ENCODE results near the gene UTF1. TPM values are rescaled to one million over a fixed set of nuclear protein-coding genes. Genes with fewer than 3 reads are reported as not detected.

The UTF1 gene
- total and polyA plus RNA-seq, 9 of the 15 experiments (the other 6 are each of a cell fraction or from before 2014, with no cell fraction given), result 0.35 to 0.46 TPM; not detected in 7

DNA sequence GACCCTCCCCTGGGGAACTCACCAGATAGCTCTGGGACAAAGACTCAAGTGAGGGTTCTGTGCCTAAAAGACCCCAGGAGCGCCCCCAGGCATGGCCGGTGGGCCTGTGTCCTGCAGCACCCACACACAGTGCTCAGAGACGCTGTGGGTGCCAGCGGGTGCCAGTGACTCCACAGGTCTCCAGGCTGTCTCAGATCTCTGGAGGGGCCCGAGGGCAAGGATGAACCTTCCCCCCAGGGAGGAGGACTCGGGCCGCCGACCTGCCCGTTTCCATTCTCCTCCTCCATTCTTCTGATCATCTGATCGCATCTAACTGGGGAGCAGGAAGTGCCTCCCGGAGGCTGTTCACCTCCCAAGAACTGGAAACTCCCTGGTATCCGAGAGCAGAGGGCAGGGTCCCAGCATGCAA, 45.7 kb downstream of the UTF1 start (continued):
- TF ChIP-seq, protein P1, sequence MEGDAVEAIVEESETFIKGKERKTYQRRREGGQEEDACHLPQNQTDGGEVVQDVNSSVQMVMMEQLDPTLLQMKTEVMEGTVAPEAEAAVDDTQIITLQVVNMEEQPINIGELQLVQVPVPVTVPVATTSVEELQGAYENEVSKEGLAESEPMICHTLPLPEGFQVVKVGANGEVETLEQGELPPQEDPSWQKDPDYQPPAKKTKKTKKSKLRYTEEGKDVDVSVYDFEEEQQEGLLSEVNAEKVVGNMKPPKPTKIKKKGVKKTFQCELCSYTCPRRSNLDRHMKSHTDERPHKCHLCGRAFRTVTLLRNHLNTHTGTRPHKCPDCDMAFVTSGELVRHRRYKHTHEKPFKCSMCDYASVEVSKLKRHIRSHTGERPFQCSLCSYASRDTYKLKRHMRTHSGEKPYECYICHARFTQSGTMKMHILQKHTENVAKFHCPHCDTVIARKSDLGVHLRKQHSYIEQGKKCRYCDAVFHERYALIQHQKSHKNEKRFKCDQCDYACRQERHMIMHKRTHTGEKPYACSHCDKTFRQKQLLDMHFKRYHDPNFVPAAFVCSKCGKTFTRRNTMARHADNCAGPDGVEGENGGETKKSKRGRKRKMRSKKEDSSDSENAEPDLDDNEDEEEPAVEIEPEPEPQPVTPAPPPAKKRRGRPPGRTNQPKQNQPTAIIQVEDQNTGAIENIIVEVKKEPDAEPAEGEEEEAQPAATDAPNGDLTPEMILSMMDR (IDR thresholded peaks at IDR 0.05 in 2 of 3, conservative IDR thresholded peaks at IDR 0.05 in 1 of 3; ENCODE audit: insufficient read depth in 2 of 3, low read depth in 1 of 3, low read length in 3 of 3), result peak in 1 of 3 experiments; percentile 13; a peak in 2 of 6 replicates
- no peak for TF ChIP-seq PPARD (CRISPR knock-in tag; IDR thresholded peaks at IDR 0.05)

- TF ChIP-seq ZNF609 (CRISPR knock-in tag; IDR thresholded peaks at IDR 0.05; ENCODE audit: borderline replicate concordance) (no peak), E2F6 (IDR thresholded peaks at IDR 0.05; ENCODE audit: borderline replicate concordance in 1 of 2, extremely low read depth in 1 of 2, insufficient read depth in 1 of 2, insufficient read length in 1 of 2, low read depth in 1 of 2, low read length in 1 of 2, poor library complexity in 1 of 2, severe bottlenecking in 1 of 2) (peak in 1 of 2 experiments; percentile 40), BRD9 (IDR thresholded peaks at IDR 0.05; ENCODE audit: low read depth, partially characterized antibody) (no peak)
- DNase-seq (ENCODE audit: extremely low read depth in 1 of 4, low spot score in 3 of 4), result peak in 1 of 4 experiments; percentile 14
- no peak for FAIRE-seq
- no peaks in the 10 kb centered on the region for H3K27me3 ChIP-seq (ENCODE audit: control insufficient read depth in 2 of 2, insufficient read depth in 2 of 2, low read length in 2 of 2)
- peak overlapping the region; percentile 51 for H3K4me2 ChIP-seq (ENCODE audit: insufficient read depth, low read length)
- POLR2A ChIA-PET, result interaction anchor here (0.5 to 1.3 kb wide), 2 partner anchors 13 to 29 kb away, joined by 3 to 4 read pairs; no protein-coding TSS in a partner anchor
- peak overlapping the region; percentile 46 to 75; a peak in 3 of 4 replicates for H3K9ac ChIP-seq (ENCODE audit: insufficient read depth in 1 of 2, low read depth in 2 of 2, low read length in 2 of 2)
- no TSS peak for BruUV-seq (replicated peaks)
- no peaks in the 10 kb centered on the region for H3K9me3 ChIP-seq (replicated peaks; ENCODE audit: control insufficient read depth, insufficient read depth, low read depth, low read length)
- CTCF ChIA-PET (ENCODE audit: low intra/inter-chr PET ratio), result no interaction called here
- peaks cover 3% of the 10 kb centered on the region for H3K9me1 ChIP-seq (ENCODE audit: control insufficient read depth, insufficient read depth, low read length)
- H2AFZ ChIP-seq (ENCODE audit: low read depth, low read length), result 0 out of 2 replicates have a peak overlapping the region, but pooled peaks have one; percentile 37
- intact Hi-C loops (cut with micrococcal nuclease) (no loop called here), in situ Hi-C loops (cut with MboI) (no loop called here)
- H3K79me2 ChIP-seq (ENCODE audit: control insufficient read depth, insufficient read depth, low read length), result no peaks in the 10 kb centered on the region
- H3K36me3 ChIP-seq (ENCODE audit: control insufficient read depth, insufficient read depth, low read length), result peaks cover 12% of the 10 kb centered on the region; the same call in 1 of the 3 replicates
- H3K4me1 ChIP-seq (replicated peaks in 1 of 2; ENCODE audit: control insufficient read depth in 2 of 2, insufficient read depth in 2 of 2, low read length in 2 of 2), result peaks cover 40 to 95% of the 10 kb centered on the region in 2 experiments
- H3K4me3 ChIP-seq, result peak overlapping the region; percentile 10; the same call in 1 of the 2 replicates
- WGBS (ENCODE audit: insufficient coverage, low coverage, missing lambda C conversion rate), result 63% methylated on average over 1 of the region's 6 CpGs
- peak overlapping the region; percentile 41; the same call in 2 of the 3 replicates for H3K27ac ChIP-seq (ENCODE audit: extremely low read depth, low read depth, low read length)
- no peak for ATAC-seq
- H4K20me1 ChIP-seq (replicated peaks; ENCODE audit: control insufficient read depth, insufficient read depth, low read length), result no peaks in the 10 kb centered on the region
Measured at GRCh38 chr10:133276100-133276434, 46.0 kb downstream of the UTF1 start.

Data from K562 (cell line).